ENCODE data around the gene ADAMTS2.

Gene ADAMTS2

GRCh38 chr5:179177711-179178575, 167.3 kb downstream of the ADAMTS2 start:
- DNase-seq (ENCODE audit: low read depth): no peak

- no peak for DNase-seq (ENCODE audit: low read depth)
These were observed 168.6 kb downstream of the ADAMTS2 start for GRCh38 chr5:179176571-179177230.

- DNase-seq (ENCODE audit: low read depth): no peak
These were observed 169.1 kb downstream of the ADAMTS2 start for GRCh38 chr5:179176166-179176565.

GRCh38 chr5:179171816-179172745, 173.2 kb downstream of the ADAMTS2 start:
- DNase-seq (ENCODE audit: low read depth): no peak

- no peak for DNase-seq (ENCODE audit: low read depth)
These were observed 173.9 kb downstream of the ADAMTS2 start for GRCh38 chr5:179171251-179171815.

- DNase-seq (ENCODE audit: low read depth): no peak
These were observed 174.7 kb downstream of the ADAMTS2 start for GRCh38 chr5:179170606-179171005.

- no peak for DNase-seq (ENCODE audit: low read depth)
These were observed 175.4 kb downstream of the ADAMTS2 start for GRCh38 chr5:179169836-179170235.

- no peak for DNase-seq (ENCODE audit: low read depth)
These were observed 176.6 kb downstream of the ADAMTS2 start for GRCh38 chr5:179168664-179169063.

- DNase-seq (ENCODE audit: low read depth): no peak
These were observed 177.3 kb downstream of the ADAMTS2 start for GRCh38 chr5:179167871-179168451.

GRCh38 chr5:179166886-179167841, 178.1 kb downstream of the ADAMTS2 start:
- peak; percentile 30 for DNase-seq (ENCODE audit: low read depth)

GRCh38 chr5:179166171-179166885, 178.9 kb downstream of the ADAMTS2 start:
- no peak for DNase-seq (ENCODE audit: low read depth)

- no peak for DNase-seq (ENCODE audit: low read depth)
These were observed 179.7 kb downstream of the ADAMTS2 start for GRCh38 chr5:179165421-179166170.

- no peak for DNase-seq (ENCODE audit: low read depth)
These were observed 180.6 kb downstream of the ADAMTS2 start for GRCh38 chr5:179164331-179165311.

- DNase-seq (ENCODE audit: low read depth): no peak
These were observed 181.8 kb downstream of the ADAMTS2 start for GRCh38 chr5:179163236-179164155.

GRCh38 chr5:179162351-179163235, 182.7 kb downstream of the ADAMTS2 start:
- no peak for DNase-seq (ENCODE audit: low read depth)

GRCh38 chr5:179161901-179162300, 183.4 kb downstream of the ADAMTS2 start:
- DNase-seq (ENCODE audit: low read depth): no peak

All from stimulated activated CD8-positive, alpha-beta memory T cell treated with anti-CD3 and anti-CD28 coated beads, Interleukin-7, amount 100 ng/mL, for 24 hours (primary cell).